Muscle layer of duodenum (tissue), 2 donors: ENCODE results near the gene CAPN15.

Experiments
- H3K27ac ChIP-seq: one replicate; pipeline ENCODE4 v1.7.0; 2013; ENCODE audit warnings: mild to moderate bottlenecking, low read length
- H3K27me3 ChIP-seq: one replicate; pipeline ENCODE4 v1.7.0; 2013; ENCODE audit warnings: low read depth, mild to moderate bottlenecking, control low read depth, low read length
- H3K36me3 ChIP-seq, 2 donors: one replicate each; pipeline ENCODE4 v1.7.0; 2013; ENCODE audit warnings: low read length in 2 of 2, control low read depth in 1 of 2, mild to moderate bottlenecking in 1 of 2; ENCODE audit not compliant: insufficient read depth in 2 of 2, control insufficient read depth in 1 of 2
- H3K4me1 ChIP-seq, 2 donors: one replicate each; pipeline ENCODE4 v1.7.0; 2013; ENCODE audit warnings: low read length in 2 of 2, mild to moderate bottlenecking in 2 of 2, control low read depth in 1 of 2, moderate library complexity in 1 of 2; ENCODE audit not compliant: insufficient read depth in 2 of 2, control insufficient read depth in 1 of 2
- H3K4me3 ChIP-seq, 2 donors: one replicate each; pipeline ENCODE4 v1.7.0; 2013; ENCODE audit warnings: low read length in 2 of 2, low read depth in 1 of 2, mild to moderate bottlenecking in 1 of 2
- H3K9me3 ChIP-seq, 2 donors: one replicate each; pipeline ENCODE4 v1.7.0; 2013; ENCODE audit warnings: low read length in 2 of 2, control low read depth in 1 of 2, mild to moderate bottlenecking in 1 of 2; ENCODE audit not compliant: control insufficient read depth in 1 of 2
- donor health status: healthy.

CAPN15 gene

GRCh38 chr16:539901-540530 lies 12.5 kb downstream of the CAPN15 start:
- H3K4me1 ChIP-seq: no peaks in the 10 kb centered on the region
- H3K9me3 ChIP-seq: no peaks in the 10 kb centered on the region
- peaks cover 0 to 27% of the 10 kb centered on the region in 2 donors for H3K36me3 ChIP-seq
- H3K27ac ChIP-seq: no peak overlapping the region
- no peak overlapping the region for H3K4me3 ChIP-seq
- no peaks in the 10 kb centered on the region for H3K27me3 ChIP-seq

GRCh38 chr16:540645-541340 lies 13.3 kb downstream of the CAPN15 start:
- Histone ChIP-seq H3K4me1 (no peaks in the 10 kb centered on the region), H3K27me3 (no peaks in the 10 kb centered on the region), H3K9me3 (no peaks in the 10 kb centered on the region), H3K36me3 (peaks cover 0 to 27% of the 10 kb centered on the region in 2 donors), H3K4me3 (no peak overlapping the region), H3K27ac (no peak overlapping the region)

GRCh38 chr16:543301-544164 lies 16.0 kb downstream of the CAPN15 start:
- Histone ChIP-seq H3K4me3 (no peak overlapping the region), H3K27me3 (no peaks in the 10 kb centered on the region), H3K36me3 (peaks cover 0 to 16% of the 10 kb centered on the region in 2 donors), H3K27ac (no peak overlapping the region), H3K4me1 (no peaks in the 10 kb centered on the region), H3K9me3 (no peaks in the 10 kb centered on the region)

- Histone ChIP-seq H3K9me3 (no peaks in the 10 kb centered on the region), H3K27ac (no peak overlapping the region), H3K27me3 (no peaks in the 10 kb centered on the region), H3K4me1 (no peaks in the 10 kb centered on the region), H3K36me3 (peaks cover 0 to 25% of the 10 kb centered on the region in 2 donors), H3K4me3 (no peak overlapping the region)
Measured at GRCh38 chr16:544517-544916, 17.0 kb downstream of the CAPN15 start.

- no peak overlapping the region for H3K4me3 ChIP-seq
- H3K9me3 ChIP-seq: no peaks in the 10 kb centered on the region
- peaks cover 0 to 49% of the 10 kb centered on the region in 2 donors for H3K36me3 ChIP-seq
- no peaks in the 10 kb centered on the region for H3K27me3 ChIP-seq
- H3K4me1 ChIP-seq: no peaks in the 10 kb centered on the region
- no peak overlapping the region for H3K27ac ChIP-seq
Measured at GRCh38 chr16:546909-547770, 19.6 kb downstream of the CAPN15 start.

- Histone ChIP-seq H3K9me3 (no peaks in the 10 kb centered on the region), H3K4me3 (no peak overlapping the region), H3K27ac (no peak overlapping the region), H3K36me3 (peaks cover 0 to 52% of the 10 kb centered on the region in 2 donors), H3K27me3 (no peaks in the 10 kb centered on the region), H3K4me1 (no peaks in the 10 kb centered on the region)
Measured at GRCh38 chr16:548586-548985, 21.1 kb downstream of the CAPN15 start.

- no peaks in the 10 kb centered on the region for H3K27me3 ChIP-seq
- H3K4me3 ChIP-seq: no peak overlapping the region
- H3K36me3 ChIP-seq: peaks cover 0 to 57% of the 10 kb centered on the region in 2 donors
- H3K4me1 ChIP-seq: no peaks in the 10 kb centered on the region
- no peaks in the 10 kb centered on the region for H3K9me3 ChIP-seq
- no peak overlapping the region for H3K27ac ChIP-seq
Measured at GRCh38 chr16:549544-550263, 22.2 kb downstream of the CAPN15 start.

GRCh38 chr16:551210-551609 lies 23.7 kb downstream of the CAPN15 start:
- Histone ChIP-seq H3K9me3 (no peaks in the 10 kb centered on the region), H3K27me3 (no peaks in the 10 kb centered on the region), H3K4me1 (no peaks in the 10 kb centered on the region), H3K36me3 (peaks cover 0 to 57% of the 10 kb centered on the region in 2 donors), H3K4me3 (no peak overlapping the region), H3K27ac (no peak overlapping the region)

GRCh38 chr16:552171-552570 lies 24.7 kb downstream of the CAPN15 start:
- no peaks in the 10 kb centered on the region for H3K27me3 ChIP-seq
- H3K36me3 ChIP-seq: peaks cover 0 to 57% of the 10 kb centered on the region in 2 donors
- H3K27ac ChIP-seq: no peak overlapping the region

GRCh38 chr16:553601-554296 lies 26.2 kb downstream of the CAPN15 start:
- Histone ChIP-seq H3K4me1 (no peaks in the 10 kb centered on the region), H3K36me3 (peaks cover 0 to 43% of the 10 kb centered on the region in 2 donors), H3K27me3 (no peaks in the 10 kb centered on the region), H3K9me3 (no peaks in the 10 kb centered on the region), H3K27ac (no peak overlapping the region), H3K4me3 (no peak overlapping the region)

More at GRCh38 chr16:552171-552570, 24.7 kb downstream of the CAPN15 start:
- Histone ChIP-seq H3K4me1 (no peaks in the 10 kb centered on the region), H3K4me3 (no peak overlapping the region), H3K9me3 (no peaks in the 10 kb centered on the region)
